ENCODE measurements around the gene WDR13.
"Not testable (repeated sequence)": the region's sequence is repeated elsewhere in the genome, so short reads cannot be mapped to it uniquely, and the experiment has no call there.

Gene WDR13

GRCh38 chrX:48652055-48652579 lies 54.8 kb downstream of the WDR13 start:
- in situ Hi-C loops (cut with HindIII; ENCODE audit: low sequenced_read_pairs), result not testable (repeated sequence)

- in situ Hi-C loops (cut with HindIII; ENCODE audit: low sequenced_read_pairs), result not testable (repeated sequence)
These were observed 57.5 kb downstream of the WDR13 start for GRCh38 chrX:48654746-48655145.

Data from DLD1 (cell line).